ENCODE data around the gene UBTD1.
A peak's percentile ranks its signal among the peaks of the same experiment; 100 is the strongest.

The UBTD1 gene

DNA sequence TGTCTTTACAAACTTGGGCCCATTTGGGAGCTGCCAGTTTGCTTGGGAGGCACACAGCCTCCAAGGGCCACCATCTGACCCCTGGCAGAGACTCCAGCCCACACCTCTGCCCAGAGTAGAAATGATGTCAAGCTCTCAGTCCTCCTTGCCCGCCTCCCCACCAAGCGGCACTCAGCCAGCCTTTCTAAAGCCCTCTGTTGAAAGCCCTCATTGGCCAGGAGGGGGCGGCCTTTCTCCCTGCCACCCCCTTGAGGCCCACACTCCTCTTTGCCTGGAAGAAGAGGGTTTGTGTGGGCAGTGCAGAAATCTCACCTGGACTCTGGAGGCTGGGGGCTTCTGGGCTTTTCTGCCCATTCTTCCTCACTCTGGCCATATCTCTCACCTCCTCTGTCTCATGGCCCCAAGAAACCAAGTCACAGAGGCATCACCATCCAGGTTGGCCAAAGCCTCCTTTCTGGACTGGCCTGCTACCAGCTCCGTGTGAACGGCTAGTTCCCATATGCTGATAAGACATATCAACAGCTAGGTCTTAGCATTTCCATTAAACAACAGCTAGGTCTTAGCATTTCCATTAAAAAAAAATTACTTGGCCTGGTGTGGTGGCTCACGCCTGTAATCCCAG, 36.1 kb downstream of the UBTD1 start:
- DNase-seq (ENCODE audit: low read depth, low spot score): no peak
- H3K4me3 ChIP-seq (ENCODE audit: low read depth, low read length): no peak overlapping the region
- TF ChIP-seq, protein P1, sequence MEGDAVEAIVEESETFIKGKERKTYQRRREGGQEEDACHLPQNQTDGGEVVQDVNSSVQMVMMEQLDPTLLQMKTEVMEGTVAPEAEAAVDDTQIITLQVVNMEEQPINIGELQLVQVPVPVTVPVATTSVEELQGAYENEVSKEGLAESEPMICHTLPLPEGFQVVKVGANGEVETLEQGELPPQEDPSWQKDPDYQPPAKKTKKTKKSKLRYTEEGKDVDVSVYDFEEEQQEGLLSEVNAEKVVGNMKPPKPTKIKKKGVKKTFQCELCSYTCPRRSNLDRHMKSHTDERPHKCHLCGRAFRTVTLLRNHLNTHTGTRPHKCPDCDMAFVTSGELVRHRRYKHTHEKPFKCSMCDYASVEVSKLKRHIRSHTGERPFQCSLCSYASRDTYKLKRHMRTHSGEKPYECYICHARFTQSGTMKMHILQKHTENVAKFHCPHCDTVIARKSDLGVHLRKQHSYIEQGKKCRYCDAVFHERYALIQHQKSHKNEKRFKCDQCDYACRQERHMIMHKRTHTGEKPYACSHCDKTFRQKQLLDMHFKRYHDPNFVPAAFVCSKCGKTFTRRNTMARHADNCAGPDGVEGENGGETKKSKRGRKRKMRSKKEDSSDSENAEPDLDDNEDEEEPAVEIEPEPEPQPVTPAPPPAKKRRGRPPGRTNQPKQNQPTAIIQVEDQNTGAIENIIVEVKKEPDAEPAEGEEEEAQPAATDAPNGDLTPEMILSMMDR (IDR thresholded peaks at IDR 0.05; ENCODE audit: low read depth, low read length): peak; percentile 51
- in situ Hi-C loops (cut with HindIII; ENCODE audit: low sequenced_read_pairs): no loop called here

DNA sequence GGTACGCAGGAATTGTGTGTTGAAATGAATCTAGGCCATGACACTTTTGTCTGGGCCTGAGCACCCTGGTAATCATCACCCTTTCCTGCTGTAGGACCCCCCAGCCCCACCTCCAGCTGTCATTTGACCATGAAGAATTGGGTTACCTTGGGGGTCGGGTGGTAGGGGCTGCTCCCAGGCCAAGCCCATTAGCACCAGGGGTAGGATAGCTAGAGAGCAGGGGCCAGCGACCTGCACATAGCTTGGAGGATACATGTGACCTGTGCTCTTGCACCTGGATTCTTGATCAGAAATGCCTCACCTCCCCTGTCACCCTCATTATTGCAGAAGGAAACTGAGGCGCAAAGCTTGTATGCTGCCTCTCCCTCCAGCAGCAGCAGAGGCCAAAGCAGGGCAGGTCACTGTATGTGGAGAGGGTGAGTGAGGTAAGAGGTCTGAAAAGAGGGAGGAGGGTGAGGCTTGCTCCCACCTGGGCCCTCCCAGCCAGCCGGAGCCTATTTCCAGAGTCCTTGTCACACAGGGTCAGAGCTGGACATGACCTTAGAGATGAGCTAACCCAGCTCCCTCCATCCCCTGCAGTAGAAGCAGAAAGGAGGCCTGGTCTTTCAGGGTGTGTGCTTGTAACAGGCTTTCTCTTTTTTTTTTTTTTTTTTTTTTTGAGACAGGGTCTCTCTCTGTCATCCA, 38.6 kb downstream of the UBTD1 start:
- in situ Hi-C loops (cut with HindIII; ENCODE audit: low sequenced_read_pairs): no loop called here
- DNase-seq (ENCODE audit: low read depth, low spot score): no peak
- TF ChIP-seq, protein P1 (IDR thresholded peaks at IDR 0.05; ENCODE audit: low read depth, low read length): no peak
- no peak overlapping the region for H3K4me3 ChIP-seq (ENCODE audit: low read depth, low read length)

DNA sequence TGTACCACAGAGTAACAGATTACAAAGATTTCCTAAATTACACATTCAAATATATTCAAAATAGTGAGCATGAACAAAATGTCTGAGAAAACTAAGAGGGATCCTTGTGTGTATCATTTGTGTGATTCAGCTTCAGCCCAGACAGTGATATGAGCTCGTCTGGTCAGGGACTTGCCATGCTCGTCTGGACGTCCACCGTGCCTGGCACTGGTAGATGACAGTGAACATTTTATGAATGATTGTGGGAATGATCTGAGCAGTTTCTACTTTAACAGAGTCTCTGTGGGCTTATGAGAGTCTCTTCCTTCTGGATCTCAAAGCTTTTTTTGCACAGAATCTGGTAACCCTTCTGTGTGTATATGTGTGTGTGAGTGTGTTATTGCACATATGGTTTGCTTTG, 39.7 kb downstream of the UBTD1 start:
- TF ChIP-seq, protein P1 (IDR thresholded peaks at IDR 0.05; ENCODE audit: low read depth, low read length): no peak
- in situ Hi-C loops (cut with HindIII; ENCODE audit: low sequenced_read_pairs): no loop called here

DNA sequence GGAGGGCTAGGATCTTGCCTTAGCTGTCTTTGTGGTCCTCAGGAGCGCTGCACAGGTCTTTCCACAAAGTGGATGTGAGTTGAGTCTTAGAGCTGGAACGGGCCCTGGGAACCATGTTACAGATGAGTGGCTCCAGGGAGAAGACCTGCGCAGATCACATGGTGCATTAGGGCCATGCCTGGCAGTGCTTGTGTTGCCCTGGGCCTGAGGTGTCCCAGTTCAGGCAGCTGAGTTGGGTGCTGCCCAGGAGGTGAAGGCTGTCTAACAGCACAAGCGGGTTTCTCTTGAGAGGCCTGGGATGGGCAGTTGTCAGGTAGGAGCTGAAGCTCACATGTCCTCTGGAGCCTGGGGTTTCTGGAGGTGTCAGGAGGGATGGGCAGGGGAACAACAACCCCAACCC, 40.1 kb downstream of the UBTD1 start:
- TF ChIP-seq, protein P1 (IDR thresholded peaks at IDR 0.05; ENCODE audit: low read depth, low read length): no peak
- no peak overlapping the region for H3K4me3 ChIP-seq (ENCODE audit: low read depth, low read length)
- no peak for DNase-seq (ENCODE audit: low read depth, low spot score)
- in situ Hi-C loops (cut with HindIII; ENCODE audit: low sequenced_read_pairs): no loop called here

More for the DNA sequence above, 39.7 kb downstream of the UBTD1 start:
- DNase-seq (ENCODE audit: low read depth, low spot score): peak; percentile 42
- no peak overlapping the region for H3K4me3 ChIP-seq (ENCODE audit: low read depth, low read length)

DNA sequence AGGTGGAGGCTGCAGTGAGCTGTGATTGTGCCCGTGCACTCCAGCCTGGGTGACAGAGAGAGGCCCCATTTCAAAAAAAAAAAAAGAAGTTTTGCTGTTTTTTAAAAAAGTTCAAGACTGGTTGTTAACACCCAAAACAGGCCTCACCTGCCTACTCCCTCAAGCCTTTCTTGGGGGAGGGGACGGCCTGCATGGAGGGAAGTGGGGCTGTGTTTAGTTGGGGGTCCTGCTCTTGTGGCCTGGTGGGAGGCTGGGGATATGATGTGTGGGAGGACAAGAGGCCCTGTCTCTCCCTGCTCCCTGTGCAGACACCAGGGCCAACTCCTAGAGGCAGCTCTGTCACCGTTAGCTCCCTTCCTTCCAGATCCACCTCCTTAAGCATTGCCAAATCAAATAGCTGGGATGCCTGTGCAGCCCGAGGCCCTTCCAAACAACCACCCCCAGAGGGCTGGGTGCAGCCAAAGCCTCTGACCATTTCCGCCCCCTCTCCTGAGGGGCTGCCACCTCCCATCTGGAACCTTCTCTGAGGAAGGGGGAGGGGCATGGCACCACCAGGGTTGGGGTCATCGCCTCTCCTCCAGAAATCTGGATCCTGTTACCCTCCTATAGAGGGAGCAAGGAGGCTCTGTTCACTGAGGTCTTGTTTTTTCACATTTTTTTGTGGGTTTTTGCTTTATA, 40.9 kb downstream of the UBTD1 start:
- in situ Hi-C loops (cut with HindIII; ENCODE audit: low sequenced_read_pairs): no loop called here
- H3K4me3 ChIP-seq (ENCODE audit: low read depth, low read length): no peak overlapping the region
- peak; percentile 77 for DNase-seq (ENCODE audit: low read depth, low spot score)
- TF ChIP-seq, protein P1 (IDR thresholded peaks at IDR 0.05; ENCODE audit: low read depth, low read length): peak; percentile 26

DNA sequence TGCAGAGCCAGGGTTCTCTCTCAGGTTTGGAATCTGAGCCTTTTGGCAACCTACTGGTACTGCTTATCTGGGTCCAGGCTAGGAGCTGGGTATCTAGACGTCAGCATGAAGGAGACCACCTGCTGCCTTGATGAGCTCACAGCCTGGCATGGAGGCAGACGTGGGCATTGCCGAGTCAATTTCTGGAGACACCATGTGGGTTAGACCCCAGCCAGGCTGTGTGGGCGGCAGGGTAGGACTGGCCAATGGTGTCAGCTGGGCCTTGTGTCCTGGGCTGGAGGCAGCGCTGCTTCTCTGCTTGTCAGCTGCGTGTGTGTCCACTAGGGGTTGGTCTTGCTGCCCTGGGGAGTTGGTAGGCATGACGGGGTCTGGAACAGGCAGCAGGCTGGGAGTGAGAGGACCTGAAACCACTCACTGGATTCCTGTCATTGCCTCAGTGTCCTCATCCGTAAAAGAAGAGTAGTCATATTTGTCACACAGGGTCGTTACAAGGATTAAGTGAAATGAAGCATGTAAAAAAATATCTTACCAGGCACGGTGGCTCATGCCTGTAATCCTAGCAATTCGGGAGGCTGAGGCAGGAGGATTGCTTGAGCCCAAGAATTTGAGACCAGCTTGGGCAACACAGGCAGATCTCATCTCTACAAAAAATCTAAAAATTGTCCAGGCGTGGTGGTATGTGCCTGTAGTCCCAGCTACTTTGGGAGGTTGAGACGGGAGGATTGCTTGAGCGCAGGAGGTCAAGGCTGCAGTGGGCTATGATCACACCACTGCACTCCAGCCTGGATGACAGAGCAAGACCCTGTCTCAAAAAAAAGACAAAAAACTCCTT, 42.2 kb downstream of the UBTD1 start:
- in situ Hi-C loops (cut with HindIII; ENCODE audit: low sequenced_read_pairs): no loop called here
- no peak for DNase-seq (ENCODE audit: low read depth, low spot score)
- no peak overlapping the region for H3K4me3 ChIP-seq (ENCODE audit: low read depth, low read length)
- TF ChIP-seq, protein P1 (IDR thresholded peaks at IDR 0.05; ENCODE audit: low read depth, low read length): no peak
